Erythroblast (primary cell): Measurements from ENCODE around the gene PRRT3.

ENCODE experiments used
- GATA1 ChIP-seq: IDR thresholded peaks from 2 replicates; pipeline ENCODE4 v1.6.1; 2011; ENCODE audit warnings: low read depth, mild to moderate bottlenecking, control low read depth, low read length, moderate library complexity
- POLR2A ChIP-seq: IDR thresholded peaks from 2 replicates; pipeline ENCODE4 v1.6.1; 2011; ENCODE audit warnings: mild to moderate bottlenecking, low read length

DNA sequence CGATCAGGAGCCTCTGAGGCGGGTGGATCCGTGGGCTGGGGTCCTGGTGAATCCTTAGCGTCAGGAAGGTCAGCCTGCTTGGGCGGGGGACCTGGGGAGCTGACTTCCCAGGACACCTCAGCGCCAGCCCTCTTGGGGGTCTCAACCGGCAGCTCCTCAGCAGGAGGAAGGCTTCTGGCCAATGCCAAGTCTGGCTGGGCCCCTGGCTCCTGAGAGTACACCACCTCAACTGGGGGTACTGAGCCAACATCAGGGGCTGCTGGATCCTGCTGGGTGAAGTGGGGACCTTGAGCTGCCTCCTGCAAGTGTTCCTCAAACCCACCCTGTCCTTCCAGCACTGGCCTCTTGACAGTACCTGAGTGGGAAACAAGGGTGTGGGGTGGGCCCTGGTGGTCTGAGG, 3.1 kb downstream of the PRRT3 start:
- TF ChIP-seq POLR2A (no peak), GATA1 (no peak)
